ENCODE data around the gene GRAP2. TPM values are rescaled to one million over a fixed set of nuclear protein-coding genes. Genes with fewer than 3 reads are reported as not detected.

The GRAP2 gene
- total and polyA plus RNA-seq, 2 of the 4 experiments (the other 2 are of a cell fraction), result not detected

DNA sequence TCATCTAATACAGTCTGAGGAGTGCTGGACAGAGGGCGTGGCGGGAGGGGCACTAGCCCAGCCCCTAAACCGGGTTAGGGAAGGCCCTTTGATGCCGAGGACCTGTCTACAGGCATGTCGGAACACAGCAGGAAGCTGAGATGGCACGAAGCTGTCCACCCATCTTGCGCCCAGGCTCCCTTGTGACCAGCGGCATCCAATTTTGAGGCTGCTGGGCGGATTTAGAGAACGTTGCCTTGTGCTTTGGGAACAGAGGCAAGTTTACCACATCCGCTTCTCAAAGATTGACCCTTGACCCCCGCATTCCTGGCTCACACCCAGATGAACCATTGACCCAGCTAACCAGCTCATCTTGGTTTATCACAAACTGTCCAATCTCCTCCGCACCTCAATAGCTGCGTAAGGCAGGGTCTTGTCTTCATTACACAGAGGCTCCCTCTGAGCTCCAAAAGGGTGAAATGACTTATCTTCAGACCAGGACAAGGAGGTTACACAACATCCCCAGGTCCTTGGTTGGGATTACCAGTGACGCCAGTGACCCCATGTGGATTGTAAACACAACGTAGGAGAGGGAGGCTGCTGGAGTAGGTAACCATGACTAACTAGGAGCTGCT is 98.4 kb downstream of the GRAP2 start:
- ATAC-seq (ENCODE audit: low read depth) (no peak), DNase-seq (peak; percentile 84)
- dilution Hi-C loops (cut with HindIII; ENCODE audit: low sequenced_read_pairs, unreplicated experiment), result no loop called here
- Histone ChIP-seq H4K5ac (ENCODE audit: low read depth, low read length) (no peak overlapping the region), H3K4me3 (ENCODE audit: insufficient read depth, low read depth, low read length) (no peak overlapping the region), H4K8ac (ENCODE audit: low read depth in 2 of 2, low read length in 2 of 2) (no peak overlapping the region), H3K79me1 (ENCODE audit: low read depth in 1 of 2, low read length in 2 of 2) (no peaks in the 10 kb centered on the region), H3K56ac (ENCODE audit: extremely low read depth, insufficient read depth, low read length) (no peak overlapping the region), H3K27ac (ENCODE audit: insufficient read depth, low read length) (no peak overlapping the region), H3K14ac (replicated peaks; ENCODE audit: low read depth, low read length) (no peak overlapping the region), H2BK5ac (ENCODE audit: low read depth, low read length, poor library complexity, severe bottlenecking) (no peak overlapping the region), H3K4me2 (ENCODE audit: low read depth, low read length) (no peak overlapping the region), H3K27me3 (ENCODE audit: control insufficient read depth, insufficient read depth, low read length) (peaks cover 41% of the 10 kb centered on the region), H3K36me3 (ENCODE audit: control insufficient read depth, insufficient read depth, low read length) (no peaks in the 10 kb centered on the region), H3K4ac (ENCODE audit: low read depth, low read length) (no peak overlapping the region), H3K9me1 (ENCODE audit: insufficient read depth, low read length) (no peaks in the 10 kb centered on the region; the same call in 1 of the 2 replicates), H2AK9ac (replicated peaks; ENCODE audit: low read depth, low read length, poor library complexity) (no peak overlapping the region), H3K18ac (ENCODE audit: low read depth, low read length) (no peak overlapping the region), H2BK120ac (ENCODE audit: low read depth, low read length) (no peak overlapping the region), H2BK15ac (ENCODE audit: low read depth, low read length) (no peak overlapping the region), H3K23ac (ENCODE audit: low read depth, low read length) (no peak overlapping the region), H2AFZ (replicated peaks; ENCODE audit: low read length, poor library complexity) (no peak overlapping the region), H4K20me1 (ENCODE audit: insufficient read depth, low read length) (no peaks in the 10 kb centered on the region), H3K4me1 (ENCODE audit: control insufficient read depth, insufficient read depth, low read length) (peaks cover 4% of the 10 kb centered on the region), H3K9ac (ENCODE audit: low read depth, low read length) (no peak overlapping the region), H2AK5ac (ENCODE audit: low read depth, low read length) (no peak overlapping the region; the same call in 1 of the 2 replicates), H4K91ac (ENCODE audit: insufficient read depth, low read depth, low read length) (no peak overlapping the region), H3K9me3 (ENCODE audit: control insufficient read depth, insufficient read depth, low read length) (no peaks in the 10 kb centered on the region), H2BK20ac (ENCODE audit: low read depth, low read length) (no peak overlapping the region)
- POLR2A ChIA-PET (ENCODE audit: unreplicated experiment), result interaction anchor here (0.5 kb wide), 1 partner anchor 458 kb away, joined by 3 read pairs; no protein-coding TSS in a partner anchor
- TF ChIP-seq, protein P1, sequence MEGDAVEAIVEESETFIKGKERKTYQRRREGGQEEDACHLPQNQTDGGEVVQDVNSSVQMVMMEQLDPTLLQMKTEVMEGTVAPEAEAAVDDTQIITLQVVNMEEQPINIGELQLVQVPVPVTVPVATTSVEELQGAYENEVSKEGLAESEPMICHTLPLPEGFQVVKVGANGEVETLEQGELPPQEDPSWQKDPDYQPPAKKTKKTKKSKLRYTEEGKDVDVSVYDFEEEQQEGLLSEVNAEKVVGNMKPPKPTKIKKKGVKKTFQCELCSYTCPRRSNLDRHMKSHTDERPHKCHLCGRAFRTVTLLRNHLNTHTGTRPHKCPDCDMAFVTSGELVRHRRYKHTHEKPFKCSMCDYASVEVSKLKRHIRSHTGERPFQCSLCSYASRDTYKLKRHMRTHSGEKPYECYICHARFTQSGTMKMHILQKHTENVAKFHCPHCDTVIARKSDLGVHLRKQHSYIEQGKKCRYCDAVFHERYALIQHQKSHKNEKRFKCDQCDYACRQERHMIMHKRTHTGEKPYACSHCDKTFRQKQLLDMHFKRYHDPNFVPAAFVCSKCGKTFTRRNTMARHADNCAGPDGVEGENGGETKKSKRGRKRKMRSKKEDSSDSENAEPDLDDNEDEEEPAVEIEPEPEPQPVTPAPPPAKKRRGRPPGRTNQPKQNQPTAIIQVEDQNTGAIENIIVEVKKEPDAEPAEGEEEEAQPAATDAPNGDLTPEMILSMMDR (conservative IDR thresholded peaks at IDR 0.05; ENCODE audit: low read depth, low read length), result peak; percentile 29; the same call in 1 of the 2 replicates
- TF ChIP-seq SMC3 (IDR thresholded peaks at IDR 0.05; ENCODE audit: low read depth, low read length) (peak; percentile 23; the same call in 1 of the 2 replicates), CEBPB (IDR thresholded peaks at IDR 0.05; ENCODE audit: low read depth, low read length) (peak; percentile 90), RAD21 (IDR thresholded peaks at IDR 0.05; ENCODE audit: low read length) (peak; percentile 54), MAFK (IDR thresholded peaks at IDR 0.05; ENCODE audit: low read depth, low read length) (no peak), RCOR1 (IDR thresholded peaks at IDR 0.05; ENCODE audit: insufficient replicate concordance, low read length) (no peak), FOS (IDR thresholded peaks at IDR 0.05; ENCODE audit: low read depth, low read length) (no peak)
- intact Hi-C loops (cut with micrococcal nuclease), result no loop called here
- WGBS, 2 experiments (ENCODE audit: extremely low coverage in 2 of 2, insufficient read length in 1 of 2), result 49% methylated on average over 7 of the region's 16 CpGs; no CpG with 5 or more reads in 1 of the 2 experiments
- CTCF ChIA-PET, result interaction anchor here (0.9 kb wide), 1 partner anchor 456 kb away, joined by 3 read pairs; no protein-coding TSS in a partner anchor
- no TSS peak for BruUV-seq (replicated peaks)
- in situ Hi-C loops (cut with MboI; ENCODE audit: low sequenced_read_pairs), result no loop called here
